ENCODE measurements around the gene SMG9. TPM values are rescaled to one million over a fixed set of nuclear protein-coding genes. Genes with fewer than 3 reads are reported as not detected.
A peak's percentile ranks its signal among the peaks of the same experiment; 100 is the strongest.

The SMG9 gene
- total and polyA plus RNA-seq, 9 donors: 20.6 to 47.6 (median 36.9) TPM

DNA sequence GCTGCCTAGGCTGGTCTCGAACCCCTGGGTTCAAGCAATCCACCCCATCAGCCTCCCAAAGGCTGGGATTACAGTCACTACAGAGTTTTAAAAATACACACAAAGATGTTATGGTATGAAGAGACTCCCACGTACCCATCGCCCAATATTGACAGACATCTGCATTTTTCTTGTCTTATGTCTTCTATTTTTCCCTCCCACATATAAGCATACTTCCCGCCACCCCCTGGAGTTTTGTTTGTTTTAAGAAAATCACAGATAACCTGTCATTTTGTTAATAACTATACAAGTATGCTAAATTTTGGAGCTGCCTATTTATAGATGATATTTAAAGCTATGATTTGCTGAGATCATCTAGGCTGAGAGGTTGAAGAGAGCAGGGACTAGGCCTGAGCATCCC, 6.2 kb upstream of the SMG9 start:
- H3K4me1 ChIP-seq (ENCODE audit: control insufficient read depth, insufficient read depth, low read length): peaks cover 9% of the 10 kb centered on the region
- whole genome bisulfite sequencing (ENCODE audit: insufficient coverage): no CpG with 5 or more reads among the region's 4 CpGs
- H3K9me3 ChIP-seq (replicated peaks; ENCODE audit: control insufficient read depth, low read depth, low read length): no peaks in the 10 kb centered on the region
- DNase-seq: no peak
- H3K27ac ChIP-seq (ENCODE audit: low read length): no peak overlapping the region
- no peaks in the 10 kb centered on the region for H3K36me3 ChIP-seq (ENCODE audit: control insufficient read depth, insufficient read depth, low read length)
- no peak overlapping the region for H3K4me3 ChIP-seq (ENCODE audit: low read length)
- no peaks in the 10 kb centered on the region for H3K27me3 ChIP-seq (ENCODE audit: control insufficient read depth, insufficient read depth, low read length)

- DNase-seq: no peak
- no peaks in the 10 kb centered on the region for H3K36me3 ChIP-seq (ENCODE audit: control insufficient read depth, insufficient read depth, low read length)
- H3K9me3 ChIP-seq (replicated peaks; ENCODE audit: control insufficient read depth, low read depth, low read length): no peaks in the 10 kb centered on the region
- no peaks in the 10 kb centered on the region for H3K27me3 ChIP-seq (ENCODE audit: control insufficient read depth, insufficient read depth, low read length)
- H3K4me3 ChIP-seq (ENCODE audit: low read length): no peak overlapping the region
- H3K27ac ChIP-seq (ENCODE audit: low read length): no peak overlapping the region
- WGBS (ENCODE audit: insufficient coverage): 72% methylated on average over 4 of the region's 5 CpGs
- H3K4me1 ChIP-seq (ENCODE audit: control insufficient read depth, insufficient read depth, low read length): peaks cover 10% of the 10 kb centered on the region
Observed at GRCh38 chr19:43759515-43759914, 4.8 kb upstream of the SMG9 start.

- Histone ChIP-seq H3K9me3 (replicated peaks; ENCODE audit: control insufficient read depth, low read depth, low read length) (no peaks in the 10 kb centered on the region), H3K4me3 (ENCODE audit: low read length) (peak overlapping the region; percentile 91), H3K27me3 (ENCODE audit: control insufficient read depth, insufficient read depth, low read length) (no peaks in the 10 kb centered on the region), H3K36me3 (ENCODE audit: control insufficient read depth, insufficient read depth, low read length) (peaks cover 18% of the 10 kb centered on the region), H3K27ac (ENCODE audit: low read length) (peak overlapping the region; percentile 100), H3K4me1 (ENCODE audit: control insufficient read depth, insufficient read depth, low read length) (peaks cover 21% of the 10 kb centered on the region)
- WGBS (ENCODE audit: insufficient coverage): under 1% methylated on average over 20 of the region's 28 CpGs
- DNase-seq: peak; percentile 91
Observed at GRCh38 chr19:43755256-43755801, 567 bp upstream of the SMG9 start.

DNA sequence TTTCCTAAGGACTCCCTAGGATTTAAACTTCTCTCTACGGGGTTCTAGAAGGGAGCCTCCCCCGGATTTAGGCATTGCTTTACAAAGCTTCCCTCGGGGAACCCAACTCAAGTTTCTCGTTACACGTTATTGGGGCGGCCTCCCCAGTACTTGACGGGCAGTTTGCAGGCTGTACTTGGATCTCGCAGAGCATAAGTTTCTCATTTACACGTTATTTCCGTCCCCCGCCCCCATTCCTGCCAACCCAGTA, 584 bp downstream of the SMG9 start:
- H3K27me3 ChIP-seq (ENCODE audit: control insufficient read depth, insufficient read depth, low read length): no peaks in the 10 kb centered on the region
- H3K36me3 ChIP-seq (ENCODE audit: control insufficient read depth, insufficient read depth, low read length): peaks cover 29% of the 10 kb centered on the region
- under 1% methylated on average over 11 of the region's 11 CpGs for whole genome bisulfite sequencing (ENCODE audit: insufficient coverage)
- H3K27ac ChIP-seq (ENCODE audit: low read length): peak overlapping the region; percentile 100
- no peak for DNase-seq
- peak overlapping the region; percentile 91 for H3K4me3 ChIP-seq (ENCODE audit: low read length)
- no peaks in the 10 kb centered on the region for H3K9me3 ChIP-seq (replicated peaks; ENCODE audit: control insufficient read depth, low read depth, low read length)
- peaks cover 21% of the 10 kb centered on the region for H3K4me1 ChIP-seq (ENCODE audit: control insufficient read depth, insufficient read depth, low read length)

DNA sequence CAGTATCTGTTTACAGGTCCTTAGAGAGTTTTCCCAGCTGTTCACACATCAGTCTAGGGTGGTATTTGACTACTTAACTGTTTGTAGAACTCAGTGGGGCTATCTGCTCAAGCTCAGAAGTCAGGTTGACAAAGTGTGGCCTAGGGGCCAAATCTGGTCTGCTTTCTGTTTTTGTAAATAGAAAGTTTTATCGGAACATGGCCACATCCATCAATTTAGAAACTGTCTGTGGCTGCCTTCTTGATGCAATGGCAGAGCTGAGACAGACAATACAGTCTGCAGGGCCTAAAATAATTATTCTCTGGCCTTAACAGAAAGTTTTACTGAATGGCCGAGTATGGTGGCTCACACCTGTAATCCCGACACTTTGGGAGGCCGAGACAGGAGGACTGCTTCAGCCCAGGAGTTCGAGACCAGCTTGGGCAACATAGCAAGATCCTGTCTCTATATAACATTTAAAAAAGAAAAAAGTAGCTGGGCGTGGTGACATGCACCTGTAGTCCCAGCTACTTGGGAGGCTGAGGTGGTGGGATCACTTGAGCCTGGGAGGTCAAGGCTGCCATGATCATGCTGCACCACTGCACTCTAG, 2.4 kb downstream of the SMG9 start:
- DNase-seq: no peak
- Histone ChIP-seq H3K9me3 (replicated peaks; ENCODE audit: control insufficient read depth, low read depth, low read length) (no peaks in the 10 kb centered on the region), H3K27ac (ENCODE audit: low read length) (peak overlapping the region; percentile 21), H3K4me1 (ENCODE audit: control insufficient read depth, insufficient read depth, low read length) (peaks cover 21% of the 10 kb centered on the region), H3K36me3 (ENCODE audit: control insufficient read depth, insufficient read depth, low read length) (peaks cover 47% of the 10 kb centered on the region), H3K27me3 (ENCODE audit: control insufficient read depth, insufficient read depth, low read length) (no peaks in the 10 kb centered on the region), H3K4me3 (ENCODE audit: low read length) (no peak overlapping the region)
- WGBS (ENCODE audit: insufficient coverage): no CpG with 5 or more reads among the region's 6 CpGs

GRCh38 chr19:43751466-43752220, 3.1 kb downstream of the SMG9 start:
- DNase-seq: no peak
- no CpG with 5 or more reads among the region's 4 CpGs for WGBS (ENCODE audit: insufficient coverage)
- no peak overlapping the region for H3K4me3 ChIP-seq (ENCODE audit: low read length)
- H3K9me3 ChIP-seq (replicated peaks; ENCODE audit: control insufficient read depth, low read depth, low read length): no peaks in the 10 kb centered on the region
- H3K27ac ChIP-seq (ENCODE audit: low read length): no peak overlapping the region
- peaks cover 54% of the 10 kb centered on the region for H3K36me3 ChIP-seq (ENCODE audit: control insufficient read depth, insufficient read depth, low read length)
- peaks cover 21% of the 10 kb centered on the region for H3K4me1 ChIP-seq (ENCODE audit: control insufficient read depth, insufficient read depth, low read length)
- H3K27me3 ChIP-seq (ENCODE audit: control insufficient read depth, insufficient read depth, low read length): no peaks in the 10 kb centered on the region

DNA sequence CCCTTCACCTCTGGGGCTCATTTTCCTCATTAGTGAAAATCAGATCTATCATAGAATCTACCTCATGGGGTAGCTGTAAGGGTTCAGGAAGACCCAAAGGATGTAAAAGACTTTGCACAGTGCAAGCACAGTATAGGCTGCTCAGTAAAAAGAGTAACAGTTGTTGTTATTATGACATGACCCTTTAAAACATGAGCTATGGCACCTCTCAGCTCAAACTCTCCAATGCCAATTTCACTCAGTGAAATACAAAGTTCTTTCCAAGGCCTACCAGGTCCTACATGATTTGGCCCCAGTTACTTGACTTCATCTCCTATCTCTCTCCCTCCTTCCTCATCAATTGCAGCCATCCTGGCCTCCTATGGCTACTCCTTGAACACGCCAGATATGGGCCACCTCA, 4.9 kb downstream of the SMG9 start:
- Histone ChIP-seq H3K27me3 (ENCODE audit: control insufficient read depth, insufficient read depth, low read length) (no peaks in the 10 kb centered on the region), H3K4me1 (ENCODE audit: control insufficient read depth, insufficient read depth, low read length) (peaks cover 15% of the 10 kb centered on the region), H3K27ac (ENCODE audit: low read length) (no peak overlapping the region), H3K9me3 (replicated peaks; ENCODE audit: control insufficient read depth, low read depth, low read length) (no peaks in the 10 kb centered on the region), H3K36me3 (ENCODE audit: control insufficient read depth, insufficient read depth, low read length) (peaks cover 62% of the 10 kb centered on the region), H3K4me3 (ENCODE audit: low read length) (no peak overlapping the region)
- WGBS (ENCODE audit: insufficient coverage): 56% methylated on average over 1 of the region's 1 CpG
- DNase-seq: no peak

DNA sequence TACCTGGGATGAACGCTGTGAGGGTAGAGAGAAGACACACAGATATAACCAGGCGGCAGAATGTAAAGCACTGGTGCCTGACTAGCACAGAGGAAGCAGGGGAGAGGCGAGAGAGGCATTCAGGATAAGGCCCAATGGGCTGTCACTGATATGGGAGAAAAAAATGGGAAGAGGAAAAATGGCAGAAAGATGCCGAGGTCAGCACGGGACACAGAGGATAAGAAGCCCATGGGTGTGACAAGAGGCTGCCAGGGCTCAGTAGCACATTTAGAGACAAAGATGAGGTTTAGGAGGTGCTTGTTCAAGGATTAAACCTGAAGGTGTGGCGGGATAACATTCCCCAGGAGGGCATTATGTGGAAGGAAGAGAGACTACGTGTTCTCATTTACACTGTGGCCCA, 5.6 kb downstream of the SMG9 start:
- Histone ChIP-seq H3K27me3 (ENCODE audit: control insufficient read depth, insufficient read depth, low read length) (no peaks in the 10 kb centered on the region), H3K4me3 (ENCODE audit: low read length) (no peak overlapping the region), H3K36me3 (ENCODE audit: control insufficient read depth, insufficient read depth, low read length) (peaks cover 69% of the 10 kb centered on the region), H3K9me3 (replicated peaks; ENCODE audit: control insufficient read depth, low read depth, low read length) (no peaks in the 10 kb centered on the region), H3K4me1 (ENCODE audit: control insufficient read depth, insufficient read depth, low read length) (peaks cover 15% of the 10 kb centered on the region), H3K27ac (ENCODE audit: low read length) (no peak overlapping the region)
- WGBS (ENCODE audit: insufficient coverage): 93% methylated on average over 5 of the region's 7 CpGs
- DNase-seq: no peak

DNA sequence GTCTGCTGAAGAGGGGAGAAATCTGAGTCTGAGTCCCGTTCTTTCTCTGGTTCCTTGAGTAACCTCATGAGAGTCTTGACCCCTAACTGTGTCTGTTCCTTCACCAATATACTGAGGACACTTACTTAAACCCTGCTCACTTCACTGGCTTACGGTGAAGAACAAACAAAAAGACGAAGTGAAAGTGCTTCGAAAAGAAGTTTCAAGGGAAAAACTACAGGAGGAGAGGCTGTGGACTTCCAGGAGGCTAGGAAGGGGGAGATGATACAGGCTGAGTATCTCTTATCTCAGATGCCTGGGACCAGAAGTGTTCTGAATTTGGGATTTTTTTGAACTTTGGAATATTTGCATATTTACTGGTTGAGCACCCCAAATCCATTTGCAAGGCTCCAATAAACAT, 6.1 kb downstream of the SMG9 start:
- 100% methylated on average over 1 of the region's 4 CpGs for WGBS (ENCODE audit: insufficient coverage)
- H3K4me3 ChIP-seq (ENCODE audit: low read length): no peak overlapping the region
- no peak for DNase-seq
- H3K9me3 ChIP-seq (replicated peaks; ENCODE audit: control insufficient read depth, low read depth, low read length): no peaks in the 10 kb centered on the region
- H3K4me1 ChIP-seq (ENCODE audit: control insufficient read depth, insufficient read depth, low read length): peaks cover 11% of the 10 kb centered on the region
- H3K36me3 ChIP-seq (ENCODE audit: control insufficient read depth, insufficient read depth, low read length): peaks cover 74% of the 10 kb centered on the region
- H3K27me3 ChIP-seq (ENCODE audit: control insufficient read depth, insufficient read depth, low read length): no peaks in the 10 kb centered on the region
- no peak overlapping the region for H3K27ac ChIP-seq (ENCODE audit: low read length)

DNA sequence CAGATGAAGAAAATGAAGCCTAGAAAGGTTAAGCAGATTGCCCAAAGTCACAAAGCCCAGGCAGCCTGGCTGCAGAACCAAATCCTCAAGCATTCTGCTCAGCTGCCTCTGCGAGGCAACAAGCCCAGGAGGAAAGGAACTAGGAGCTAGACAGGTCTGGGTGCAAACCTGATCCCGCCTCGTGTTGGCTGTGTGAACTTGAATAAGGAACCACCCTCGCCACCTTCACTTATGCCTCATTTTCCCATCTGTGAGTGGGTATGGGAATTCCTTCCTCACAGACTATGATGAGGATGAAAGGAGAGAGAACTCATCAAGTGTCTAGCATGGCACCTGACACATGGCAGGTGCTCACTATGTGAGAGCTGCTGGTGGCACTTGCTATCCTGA, 6.6 kb downstream of the SMG9 start:
- Histone ChIP-seq H3K27ac (ENCODE audit: low read length) (no peak overlapping the region), H3K4me1 (ENCODE audit: control insufficient read depth, insufficient read depth, low read length) (peaks cover 6% of the 10 kb centered on the region), H3K27me3 (ENCODE audit: control insufficient read depth, insufficient read depth, low read length) (no peaks in the 10 kb centered on the region), H3K9me3 (replicated peaks; ENCODE audit: control insufficient read depth, low read depth, low read length) (no peaks in the 10 kb centered on the region), H3K4me3 (ENCODE audit: low read length) (no peak overlapping the region), H3K36me3 (ENCODE audit: control insufficient read depth, insufficient read depth, low read length) (peaks cover 78% of the 10 kb centered on the region)
- WGBS (ENCODE audit: insufficient coverage): no CpG with 5 or more reads among the region's 4 CpGs
- no peak for DNase-seq
